H1 (cell line): ENCODE data around the gene UCKL1. TPM values are rescaled to one million over a fixed set of nuclear protein-coding genes. Genes with fewer than 3 reads are reported as not detected.

Experiments
- CTCF ChIA-PET: fragments of 300-600 bp; sonication (Branson Sonifier 250); formaldehyde crosslinking; loops from one replicate; lab custom pipeline; 2021; ENCODE audit not compliant: partially characterized antibody; lab: Charles Lee
- POLR2A ChIA-PET: fragments of 300-600 bp; sonication (Branson Sonifier 250); formaldehyde crosslinking; loops from one replicate; lab custom pipeline; 2021; ENCODE audit warnings: inconsistent platforms; ENCODE audit not compliant: partially characterized antibody; lab: Charles Lee
- DNase-seq, 2 experiments: peaks; one replicate each; pipeline versions ENCODE4 v3.0.0 to v3.0.0-alpha.2; 2010 to 2022; ENCODE audit warnings: low spot score in 2 of 2, low read depth in 1 of 2, mixed read lengths in 1 of 2
- FAIRE-seq: peaks from 2 replicates; lab custom pipeline; 2011; peaks lifted over from hg19 to GRCh38; lab: Jason Lieb, UNC
- H2AFZ ChIP-seq: 2 replicates; pipeline ENCODE4 v1.8.1; 2012; ENCODE audit warnings: low read length, inconsistent platforms
- H2AK5ac ChIP-seq: 2 replicates; pipeline ENCODE4 v1.6.1; 2013; ENCODE audit warnings: low read depth, low read length
- H2BK120ac ChIP-seq: replicated peaks from 2 replicates; pipeline ENCODE3; 2013; ENCODE audit warnings: low read depth, low read length, inconsistent platforms
- H2BK12ac ChIP-seq: 2 replicates; pipeline ENCODE4 v1.6.1; 2013; ENCODE audit warnings: low read depth, low read length
- H2BK15ac ChIP-seq: 2 replicates; pipeline ENCODE4 v1.6.1; 2013; ENCODE audit warnings: low read length
- H2BK20ac ChIP-seq: 2 replicates; pipeline ENCODE4 v1.6.1; 2013; ENCODE audit warnings: low read length
- H2BK5ac ChIP-seq: 2 replicates; pipeline ENCODE4 v1.6.1; 2013; ENCODE audit warnings: low read depth, low read length
- H3K14ac ChIP-seq: 2 replicates; pipeline ENCODE4 v1.6.1; 2013; ENCODE audit warnings: inconsistent platforms; ENCODE audit not compliant: insufficient read length
- H3K18ac ChIP-seq: 2 replicates; pipeline ENCODE4 v1.6.1; 2013; ENCODE audit warnings: low read length; ENCODE audit errors: extremely low read depth
- H3K23ac ChIP-seq: 2 replicates; pipeline ENCODE4 v1.6.1; 2013; ENCODE audit warnings: inconsistent platforms; ENCODE audit not compliant: insufficient read length
- H3K23me2 ChIP-seq: 2 replicates; pipeline ENCODE4 v1.6.1; 2013; ENCODE audit warnings: low read depth, low read length
- H3K27ac ChIP-seq: 2 replicates; pipeline ENCODE4 v1.6.1; 2011; ENCODE audit warnings: low read depth, low read length, inconsistent platforms
- H3K27me3 ChIP-seq, 4 experiments: replicated peaks in 1 of 4; 1 replicate in 1 of 4; 2 replicates in 3 of 4; pipeline versions ENCODE4 v1.6.1 to v1.8.1; 2011 to 2013; ENCODE audit warnings: low read length in 3 of 4, mild to moderate bottlenecking in 3 of 4, inconsistent platforms in 2 of 4, mixed read lengths in 2 of 4, moderate library complexity in 1 of 4; ENCODE audit not compliant: control insufficient read depth in 3 of 4, insufficient read depth in 3 of 4; ENCODE audit errors: extremely low read depth in 1 of 4
- H3K36me3 ChIP-seq, 4 experiments: 2 replicates each; pipeline versions ENCODE4 v1.6.1 to v1.8.1; 2011 to 2013; ENCODE audit warnings: mild to moderate bottlenecking in 4 of 4, low read length in 3 of 4, moderate library complexity in 2 of 4, control low read depth in 1 of 4, inconsistent platforms in 1 of 4; ENCODE audit not compliant: insufficient read depth in 4 of 4, control insufficient read depth in 2 of 4
- H3K4ac ChIP-seq: replicated peaks from 2 replicates; pipeline ENCODE3; 2013; ENCODE audit warnings: low read length, low read depth, mixed read lengths, inconsistent platforms; ENCODE audit not compliant: insufficient read length
- H3K4me1 ChIP-seq, 4 experiments: replicated peaks in 1 of 4; 1 replicate in 1 of 4; 2 replicates in 3 of 4; pipeline versions ENCODE4 v1.6.1 to v1.8.1; 2011 to 2013; ENCODE audit warnings: low read length in 3 of 4, inconsistent platforms in 2 of 4, mixed read lengths in 1 of 4; ENCODE audit not compliant: insufficient read depth in 4 of 4, control insufficient read depth in 3 of 4
- H3K4me2 ChIP-seq, 2 experiments: 2 replicates each; pipeline versions ENCODE4 v1.6.1 to v1.8.1; 2011 to 2013; ENCODE audit warnings: low read depth in 2 of 2, low read length in 2 of 2, control low read depth in 1 of 2, inconsistent platforms in 1 of 2, mild to moderate bottlenecking in 1 of 2; ENCODE audit not compliant: insufficient read depth in 1 of 2
- H3K4me3 ChIP-seq, 4 experiments: fragments of 200-600, 300-600 bp in 1 of 4; sonication (generic), shearing (Covaris generic), sonication (Bioruptor Twin) in 1 of 4; 2 replicates each; pipeline versions ENCODE4 v1.5.1 to v1.8.1; 2011 to 2016; ENCODE audit warnings: low read length in 4 of 4, low read depth in 3 of 4, control low read depth in 2 of 4, inconsistent platforms in 2 of 4, mild to moderate bottlenecking in 2 of 4, mixed read lengths in 1 of 4, moderate library complexity in 1 of 4; ENCODE audit not compliant: insufficient read depth in 2 of 4; ENCODE audit errors: extremely low read depth in 1 of 4
- H3K56ac ChIP-seq: replicated peaks from 2 replicates; pipeline ENCODE3; 2013; ENCODE audit warnings: low read depth, mild to moderate bottlenecking, mixed read lengths, low read length, inconsistent platforms; ENCODE audit not compliant: insufficient read length
- H3K79me1 ChIP-seq: 2 replicates; pipeline ENCODE4 v1.6.1; 2013; ENCODE audit warnings: low read depth, low read length, control low read depth
- H3K79me2 ChIP-seq, 2 experiments: 2 replicates each; pipeline versions ENCODE4 v1.6.1 to v1.8.1; 2012 to 2013; ENCODE audit warnings: low read length in 2 of 2, mild to moderate bottlenecking in 2 of 2, inconsistent platforms in 1 of 2; ENCODE audit not compliant: insufficient read depth in 2 of 2, control insufficient read depth in 1 of 2
- H3K9ac ChIP-seq, 4 experiments: replicated peaks in 1 of 4; 1 replicate in 1 of 4; 2 replicates in 3 of 4; pipeline versions ENCODE4 v1.6.1 to v1.8.1; 2011 to 2013; ENCODE audit warnings: low read depth in 3 of 4, low read length in 3 of 4, control low read depth in 2 of 4, mild to moderate bottlenecking in 2 of 4, moderate library complexity in 2 of 4, inconsistent platforms in 1 of 4; ENCODE audit errors: extremely low read depth in 1 of 4
- H3K9me3 ChIP-seq, 2 experiments: 2 replicates each; pipeline versions ENCODE4 v1.6.1 to v1.8.1; 2012 to 2013; ENCODE audit warnings: mild to moderate bottlenecking in 2 of 2, moderate library complexity in 2 of 2, control low read depth in 1 of 2, inconsistent platforms in 1 of 2, low read depth in 1 of 2, low read length in 1 of 2, mixed read lengths in 1 of 2; ENCODE audit not compliant: insufficient read depth in 2 of 2
- H4K20me1 ChIP-seq, 2 experiments: replicated peaks in 1 of 2; 2 replicates each; pipeline versions ENCODE3 to v1.8.1; 2011 to 2013; ENCODE audit warnings: inconsistent platforms in 2 of 2, low read length in 2 of 2, mild to moderate bottlenecking in 1 of 2; ENCODE audit not compliant: insufficient read depth in 2 of 2, control insufficient read depth in 1 of 2
- H4K5ac ChIP-seq: 2 replicates; pipeline ENCODE4 v1.6.1; 2013; ENCODE audit warnings: low read length, low read depth, mixed read lengths, inconsistent platforms; ENCODE audit not compliant: insufficient read length
- H4K8ac ChIP-seq: 2 replicates; pipeline ENCODE4 v1.8.0; 2013; ENCODE audit warnings: mild to moderate bottlenecking, moderate library complexity, low read length, inconsistent platforms; ENCODE audit not compliant: insufficient read depth; ENCODE audit errors: extremely low read depth
- H4K91ac ChIP-seq: replicated peaks from 2 replicates; pipeline ENCODE3; 2013; ENCODE audit warnings: low read length, mixed read lengths, inconsistent platforms; ENCODE audit not compliant: insufficient read length
- CTBP2 ChIP-seq: IDR thresholded peaks from 2 replicates; pipeline ENCODE4 v1.7.0; 2011; ENCODE audit warnings: borderline replicate concordance, mild to moderate bottlenecking, moderate library complexity, mixed read lengths, low read length; ENCODE audit not compliant: insufficient read depth, insufficient read length
- FOSL1 ChIP-seq: IDR thresholded peaks from 2 replicates; pipeline ENCODE4 v1.6.1; 2011; ENCODE audit warnings: mild to moderate bottlenecking, low read depth, low read length, moderate library complexity; ENCODE audit not compliant: insufficient read depth
- PHF8 ChIP-seq: fragments of 200-600 bp; sonication (generic); conservative IDR thresholded peaks from 2 replicates; pipeline ENCODE4 v1.7.1; 2012; ENCODE audit warnings: low read depth, mild to moderate bottlenecking, inconsistent platforms, low read length, moderate library complexity
- POLR2A ChIP-seq, 2 experiments: IDR thresholded peaks; 1 replicate in 1 of 2; 2 replicates in 1 of 2; pipeline ENCODE4 v1.6.1; 2011; ENCODE audit warnings: low read depth in 2 of 2, low read length in 2 of 2, mild to moderate bottlenecking in 2 of 2; ENCODE audit errors: control extremely low read depth in 1 of 2
- SIX5 ChIP-seq: IDR thresholded peaks from 2 replicates; pipeline ENCODE4 v1.6.1; 2011; ENCODE audit warnings: mild to moderate bottlenecking, low read depth, low read length
- SP1 ChIP-seq: IDR thresholded peaks from 2 replicates; pipeline ENCODE4 v1.6.1; 2011; ENCODE audit warnings: low read depth, low read length
- TAF1 ChIP-seq: IDR thresholded peaks from 2 replicates; pipeline ENCODE4 v1.6.1; 2011; ENCODE audit warnings: mild to moderate bottlenecking, low read depth, low read length
- TBP ChIP-seq: IDR thresholded peaks from 2 replicates; pipeline ENCODE4 v1.6.1; 2011; ENCODE audit warnings: low read depth, low read length, improper control_type of control experiment
- WGBS, 2 experiments: shearing (Covaris generic) in 1 of 2; methylation state at CpG; one replicate each; pipeline versions ENCODE4 v1.1.6 to v1.1.7; 2013 to 2015; ENCODE audit warnings: low lambda C conversion rate in 2 of 2, mixed read lengths in 2 of 2, inconsistent platforms in 1 of 2, low coverage in 1 of 2, missing lambda C conversion rate in 1 of 2; ENCODE audit not compliant: insufficient replicate concordance in 2 of 2, insufficient coverage in 1 of 2, insufficient read length in 1 of 2; ENCODE audit errors: extremely low coverage in 1 of 2, missing lambda C conversion rate in 1 of 2; 5-methylcytosine and 5-hydroxymethylcytosine counted together
- polyA plus RNA-seq, 7 experiments: library from polyadenylated mRNA; depleted of rRNA in 3 of 7; stranded (reverse) in 5 of 7; unstranded in 2 of 7; fragments of >200 nt in 5 of 7; fragments of 200-250 nt in 2 of 7; gene quantifications; 1 replicate in 5 of 7; 2 replicates in 1 of 7; 4 replicates in 1 of 7; pipeline versions ENCODE4 v1.2.1 to v1.2.3, GENCODE V29; 2011 to 2013; ENCODE audit warnings: missing spikeins in 2 of 7, mixed read lengths in 2 of 7
- total RNA-seq: library from RNA; stranded (reverse); fragmentation: NEBNext Ultra II Directional; extraction: Animal tissue kit (Norgen Biotek cat#: 25700); gene quantifications from 2 replicates; pipeline ENCODE4 v1.2.1, GENCODE V29; 2021
- TF ChIP-seq, protein P1 (sequence below): IDR thresholded peaks from 2 replicates; pipeline ENCODE4 v1.6.1; 2012; ENCODE audit warnings: inconsistent platforms
- TF ChIP-seq, protein P2 (sequence below): IDR thresholded peaks from 2 replicates; pipeline ENCODE4 v1.6.1; 2011; ENCODE audit warnings: low read depth, mild to moderate bottlenecking, low read length; ENCODE audit not compliant: insufficient read depth

The UCKL1 gene
- total and polyA plus RNA-seq, 2 of the 8 experiments (the other 6 are each of a cell fraction or from before 2014, with no cell fraction given): 36.5 to 91.2 TPM

DNA sequence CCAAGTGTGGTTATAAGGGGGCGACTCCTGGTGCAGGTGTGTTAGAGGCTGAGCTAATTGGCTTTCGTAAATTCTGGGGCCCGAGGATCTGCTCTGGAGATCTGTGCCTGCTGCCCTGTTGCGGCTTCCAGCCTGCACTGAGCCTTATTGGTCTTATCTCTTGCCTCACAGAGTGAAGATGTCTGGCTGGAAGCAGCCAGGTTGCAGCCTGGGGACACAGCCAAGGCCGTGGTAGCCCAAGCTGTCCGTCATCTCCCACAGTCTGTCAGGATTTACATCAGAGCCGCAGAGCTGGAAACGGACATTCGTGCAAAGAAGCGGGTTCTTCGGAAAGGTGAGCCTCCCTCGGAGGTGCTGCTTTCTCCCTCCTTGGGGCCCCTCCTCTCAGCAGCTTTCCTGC is 44.7 kb upstream of the UCKL1 start:
- H3K9me3 ChIP-seq: no peaks in the 10 kb centered on the region
- no peak overlapping the region for H2BK120ac ChIP-seq
- no peak overlapping the region for H3K18ac ChIP-seq
- no peak overlapping the region for H3K4ac ChIP-seq
- no peak overlapping the region for H2BK15ac ChIP-seq
- no peak overlapping the region for H4K5ac ChIP-seq
- no peak overlapping the region for H2BK5ac ChIP-seq
- ChIA-PET CTCF (no interaction called here), POLR2A (interaction anchor here (0.6 to 1.4 kb wide), 3 partner anchors 9 to 114 kb away, joined by 3 to 5 read pairs (median 4); no protein-coding TSS in a partner anchor)
- no peak overlapping the region for H3K27ac ChIP-seq
- no peak overlapping the region for H3K4me3 ChIP-seq
- 96% methylated on average over 12 of the region's 12 CpGs; no CpG with 5 or more reads in 1 of the 2 experiments for WGBS, 2 experiments
- no peak for FAIRE-seq
- TF ChIP-seq TBP (no peak), FOSL1 (no peak), CTBP2 (no peak), TAF1 (no peak), PHF8 (no peak), SIX5 (no peak), SP1 (no peak), POLR2A (IDR thresholded peaks at IDR 0.05; ENCODE audit: control extremely low read depth in 1 of 2, low read depth in 2 of 2, low read length in 2 of 2) (no peak)
- TF ChIP-seq, protein P1, sequence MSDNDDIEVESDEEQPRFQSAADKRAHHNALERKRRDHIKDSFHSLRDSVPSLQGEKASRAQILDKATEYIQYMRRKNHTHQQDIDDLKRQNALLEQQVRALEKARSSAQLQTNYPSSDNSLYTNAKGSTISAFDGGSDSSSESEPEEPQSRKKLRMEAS: no peak
- TF ChIP-seq, protein P2, sequence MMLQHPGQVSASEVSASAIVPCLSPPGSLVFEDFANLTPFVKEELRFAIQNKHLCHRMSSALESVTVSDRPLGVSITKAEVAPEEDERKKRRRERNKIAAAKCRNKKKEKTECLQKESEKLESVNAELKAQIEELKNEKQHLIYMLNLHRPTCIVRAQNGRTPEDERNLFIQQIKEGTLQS: no peak
- H2BK20ac ChIP-seq: no peak overlapping the region
- H3K56ac ChIP-seq: no peak overlapping the region
- no peak overlapping the region for H3K14ac ChIP-seq
- H3K23me2 ChIP-seq: no peaks in the 10 kb centered on the region
- no peak overlapping the region for H3K9ac ChIP-seq
- no peaks in the 10 kb centered on the region for H3K79me2 ChIP-seq
- H3K27me3 ChIP-seq: no peaks in the 10 kb centered on the region
- no peak overlapping the region for H2BK12ac ChIP-seq
- H3K23ac ChIP-seq: no peak overlapping the region
- H4K91ac ChIP-seq: no peak overlapping the region
- H4K8ac ChIP-seq: no peak overlapping the region
- no peak for DNase-seq
- peaks cover 7 to 9% of the 10 kb centered on the region in 2 experiments for H4K20me1 ChIP-seq
- H3K4me2 ChIP-seq: no peak overlapping the region
- H3K79me1 ChIP-seq: peaks cover 7% of the 10 kb centered on the region
- H3K4me1 ChIP-seq: 0 out of 7 replicates have a peak, but pooled peaks cover 0 to 2% (median 0%) of the 10 kb centered on the region in 4 experiments
- peaks cover 17 to 66% (median 40%) of the 10 kb centered on the region in 4 experiments for H3K36me3 ChIP-seq
- H2AFZ ChIP-seq: no peak overlapping the region
- no peak overlapping the region for H2AK5ac ChIP-seq
